GM23338 (cell line): ENCODE data around the gene XXYLT1. TPM values are rescaled to one million over a fixed set of nuclear protein-coding genes. Genes with fewer than 3 reads are reported as not detected.

Experiments used
- ATAC-seq: fragments of 200-7000 bp; cut with Tn5 transposase; 3 replicates; pipeline ENCODE4 v1.9.1; 2020
- DNase-seq: peaks from one replicate; pipeline ENCODE4 v3.0.0-alpha.2; 2015; ENCODE audit warnings: low spot score
- H2AFZ ChIP-seq: fragments of 200-600 bp; sonication (generic); 2 replicates; pipeline ENCODE4 v1.8.0; 2016; ENCODE audit warnings: antibody characterized with exemption, mild to moderate bottlenecking, moderate library complexity
- H3F3A ChIP-seq: fragments of 200-600 bp; sonication (generic); replicated peaks from 2 replicates; pipeline ENCODE4 v1.8.0; 2017; ENCODE audit warnings: antibody characterized with exemption, mixed run types, low read depth
- H3K27ac ChIP-seq: fragments of 200-600 bp; sonication (generic); 2 replicates; pipeline ENCODE4 v1.6.1; 2016; ENCODE audit warnings: low read depth
- H3K27me3 ChIP-seq: fragments of 200-600 bp; sonication (generic); 2 replicates; pipeline ENCODE4 v1.8.0; 2016; ENCODE audit warnings: mild to moderate bottlenecking, mixed run types, moderate library complexity; ENCODE audit not compliant: insufficient read depth
- H3K36me3 ChIP-seq: fragments of 200-600 bp; sonication (generic); 2 replicates; pipeline ENCODE4 v1.8.0; 2016; ENCODE audit warnings: mild to moderate bottlenecking; ENCODE audit not compliant: insufficient read depth
- H3K4me1 ChIP-seq: fragments of 200-600 bp; sonication (generic); 2 replicates; pipeline ENCODE4 v1.8.0; 2016; ENCODE audit warnings: mild to moderate bottlenecking, moderate library complexity; ENCODE audit not compliant: insufficient read depth
- H3K4me2 ChIP-seq: fragments of 200-600 bp; sonication (generic); 2 replicates; pipeline ENCODE4 v1.7.1; 2017; ENCODE audit warnings: mixed run types
- H3K4me3 ChIP-seq: fragments of 200-600 bp; sonication (generic); 2 replicates; pipeline ENCODE4 v1.6.1; 2016; ENCODE audit warnings: mixed run types
- H3K79me2 ChIP-seq: fragments of 200-600 bp; sonication (generic); replicated peaks from 2 replicates; pipeline ENCODE4 v1.8.0; 2017; ENCODE audit warnings: mild to moderate bottlenecking; ENCODE audit not compliant: insufficient read depth
- H3K9me2 ChIP-seq: fragments of 200-600 bp; sonication (generic); 2 replicates; pipeline ENCODE4 v1.8.0; 2017; ENCODE audit not compliant: insufficient read depth
- H4K20me1 ChIP-seq: fragments of 200-600 bp; sonication (generic); replicated peaks from 2 replicates; pipeline ENCODE4 v1.8.0; 2017; ENCODE audit warnings: mild to moderate bottlenecking; ENCODE audit not compliant: insufficient read depth
- H3K27ac Mint-ChIP-seq: 2 replicates; pipeline ENCODE4 v1.8.0; 2020; ENCODE audit warnings: inconsistent platforms, mild to moderate bottlenecking, moderate library complexity, mixed read lengths
- H3K27me3 Mint-ChIP-seq: 3 replicates; pipeline ENCODE4 v1.8.0; 2022; ENCODE audit warnings: low read depth, mild to moderate bottlenecking, moderate library complexity, mixed read lengths, inconsistent platforms; ENCODE audit not compliant: insufficient read depth, poor library complexity
- H3K36me3 Mint-ChIP-seq: 3 replicates; pipeline ENCODE4 v1.8.0; 2021; ENCODE audit warnings: low read depth, mild to moderate bottlenecking, inconsistent platforms, moderate library complexity, mixed read lengths
- H3K4me1 Mint-ChIP-seq: 3 replicates; pipeline ENCODE4 v1.8.0; 2020; ENCODE audit warnings: mild to moderate bottlenecking, inconsistent platforms, mixed read lengths
- H3K4me3 Mint-ChIP-seq: 3 replicates; pipeline ENCODE4 v1.8.0; 2021; ENCODE audit warnings: moderate library complexity, mild to moderate bottlenecking, inconsistent platforms, mixed read lengths
- H3K9me3 Mint-ChIP-seq: 3 replicates; pipeline ENCODE4 v1.8.0; 2020; ENCODE audit warnings: moderate library complexity, mild to moderate bottlenecking, inconsistent platforms, mixed read lengths
- CREB1 ChIP-seq: fragments of 250-450 bp; sonication (Bioruptor Pico); IDR thresholded peaks from 2 replicates; pipeline ENCODE4 v1.5.0; 2020; ENCODE audit warnings: low read depth, mild to moderate bottlenecking, moderate library complexity
- EZH2 ChIP-seq: fragments of 200-600 bp; sonication (generic); IDR thresholded peaks from one replicate; pipeline ENCODE4 v1.8.0; 2017; ENCODE audit warnings: antibody characterized with exemption, mild to moderate bottlenecking, low read depth; ENCODE audit not compliant: unreplicated experiment
- JUNB ChIP-seq: IDR thresholded peaks from one replicate; pipeline ENCODE4 v1.6.1; 2016; ENCODE audit warnings: antibody characterized with exemption; ENCODE audit not compliant: unreplicated experiment
- POLR2AphosphoS5 ChIP-seq: IDR thresholded peaks from 2 replicates; pipeline ENCODE4 v1.6.1; 2016; ENCODE audit warnings: antibody characterized with exemption, low read depth
- STAT1 ChIP-seq: IDR thresholded peaks from one replicate; pipeline ENCODE4 v1.6.1; 2016; ENCODE audit warnings: antibody characterized with exemption; ENCODE audit not compliant: unreplicated experiment
- ZNF331 ChIP-seq: fragments of 250-450 bp; sonication (Bioruptor Pico); IDR thresholded peaks from 2 replicates; pipeline ENCODE4 v1.5.0; 2020; ENCODE audit warnings: low read depth, mild to moderate bottlenecking, moderate library complexity
- polyA plus RNA-seq: library from polyadenylated mRNA; unstranded; fragments of >200 nt; fragmentation: Nextera tagmentation; extraction: Ambion mirVana; gene quantifications from 2 replicates; pipeline ENCODE4 v1.2.1, GENCODE V29; 2016
- total RNA-seq: library from RNA; depleted of rRNA; stranded (reverse); fragments of >200 nt; shearing (Covaris generic); gene quantifications from 2 replicates; pipeline ENCODE4 v1.2.3, GENCODE V29; 2014
- TF ChIP-seq, protein P1 (sequence below): fragments of 250-450 bp; sonication (Bioruptor Pico); IDR thresholded peaks from 2 replicates; pipeline ENCODE4 v1.5.0; 2020; ENCODE audit warnings: mild to moderate bottlenecking, moderate library complexity
- TF ChIP-seq, protein P2 (sequence below): IDR thresholded peaks from 2 replicates; pipeline ENCODE4 v1.6.1; 2016; ENCODE audit warnings: antibody characterized with exemption
- TF ChIP-seq, protein P3 (sequence below): IDR thresholded peaks from one replicate; pipeline ENCODE4 v1.6.1; 2018; ENCODE audit warnings: antibody characterized with exemption; ENCODE audit not compliant: unreplicated experiment
- TF ChIP-seq, protein P4 (sequence below), 2 experiments: fragments of 200-600 bp in 1 of 2; sonication (generic) in 1 of 2; conservative IDR thresholded peaks; 2 replicates each; pipeline versions ENCODE4 v1.5.1 to v1.6.1; 2016 to 2017; ENCODE audit warnings: antibody characterized with exemption in 2 of 2, low read depth in 2 of 2, mild to moderate bottlenecking in 2 of 2, moderate library complexity in 1 of 2

XXYLT1 gene
- total and polyA plus RNA-seq, 2 experiments from 2014 or later = 13.5 to 34.8 TPM

GRCh38 chr3:195165790-195166189 is 105.2 kb downstream of the XXYLT1 start (continued):
- TF ChIP-seq, protein P1, sequence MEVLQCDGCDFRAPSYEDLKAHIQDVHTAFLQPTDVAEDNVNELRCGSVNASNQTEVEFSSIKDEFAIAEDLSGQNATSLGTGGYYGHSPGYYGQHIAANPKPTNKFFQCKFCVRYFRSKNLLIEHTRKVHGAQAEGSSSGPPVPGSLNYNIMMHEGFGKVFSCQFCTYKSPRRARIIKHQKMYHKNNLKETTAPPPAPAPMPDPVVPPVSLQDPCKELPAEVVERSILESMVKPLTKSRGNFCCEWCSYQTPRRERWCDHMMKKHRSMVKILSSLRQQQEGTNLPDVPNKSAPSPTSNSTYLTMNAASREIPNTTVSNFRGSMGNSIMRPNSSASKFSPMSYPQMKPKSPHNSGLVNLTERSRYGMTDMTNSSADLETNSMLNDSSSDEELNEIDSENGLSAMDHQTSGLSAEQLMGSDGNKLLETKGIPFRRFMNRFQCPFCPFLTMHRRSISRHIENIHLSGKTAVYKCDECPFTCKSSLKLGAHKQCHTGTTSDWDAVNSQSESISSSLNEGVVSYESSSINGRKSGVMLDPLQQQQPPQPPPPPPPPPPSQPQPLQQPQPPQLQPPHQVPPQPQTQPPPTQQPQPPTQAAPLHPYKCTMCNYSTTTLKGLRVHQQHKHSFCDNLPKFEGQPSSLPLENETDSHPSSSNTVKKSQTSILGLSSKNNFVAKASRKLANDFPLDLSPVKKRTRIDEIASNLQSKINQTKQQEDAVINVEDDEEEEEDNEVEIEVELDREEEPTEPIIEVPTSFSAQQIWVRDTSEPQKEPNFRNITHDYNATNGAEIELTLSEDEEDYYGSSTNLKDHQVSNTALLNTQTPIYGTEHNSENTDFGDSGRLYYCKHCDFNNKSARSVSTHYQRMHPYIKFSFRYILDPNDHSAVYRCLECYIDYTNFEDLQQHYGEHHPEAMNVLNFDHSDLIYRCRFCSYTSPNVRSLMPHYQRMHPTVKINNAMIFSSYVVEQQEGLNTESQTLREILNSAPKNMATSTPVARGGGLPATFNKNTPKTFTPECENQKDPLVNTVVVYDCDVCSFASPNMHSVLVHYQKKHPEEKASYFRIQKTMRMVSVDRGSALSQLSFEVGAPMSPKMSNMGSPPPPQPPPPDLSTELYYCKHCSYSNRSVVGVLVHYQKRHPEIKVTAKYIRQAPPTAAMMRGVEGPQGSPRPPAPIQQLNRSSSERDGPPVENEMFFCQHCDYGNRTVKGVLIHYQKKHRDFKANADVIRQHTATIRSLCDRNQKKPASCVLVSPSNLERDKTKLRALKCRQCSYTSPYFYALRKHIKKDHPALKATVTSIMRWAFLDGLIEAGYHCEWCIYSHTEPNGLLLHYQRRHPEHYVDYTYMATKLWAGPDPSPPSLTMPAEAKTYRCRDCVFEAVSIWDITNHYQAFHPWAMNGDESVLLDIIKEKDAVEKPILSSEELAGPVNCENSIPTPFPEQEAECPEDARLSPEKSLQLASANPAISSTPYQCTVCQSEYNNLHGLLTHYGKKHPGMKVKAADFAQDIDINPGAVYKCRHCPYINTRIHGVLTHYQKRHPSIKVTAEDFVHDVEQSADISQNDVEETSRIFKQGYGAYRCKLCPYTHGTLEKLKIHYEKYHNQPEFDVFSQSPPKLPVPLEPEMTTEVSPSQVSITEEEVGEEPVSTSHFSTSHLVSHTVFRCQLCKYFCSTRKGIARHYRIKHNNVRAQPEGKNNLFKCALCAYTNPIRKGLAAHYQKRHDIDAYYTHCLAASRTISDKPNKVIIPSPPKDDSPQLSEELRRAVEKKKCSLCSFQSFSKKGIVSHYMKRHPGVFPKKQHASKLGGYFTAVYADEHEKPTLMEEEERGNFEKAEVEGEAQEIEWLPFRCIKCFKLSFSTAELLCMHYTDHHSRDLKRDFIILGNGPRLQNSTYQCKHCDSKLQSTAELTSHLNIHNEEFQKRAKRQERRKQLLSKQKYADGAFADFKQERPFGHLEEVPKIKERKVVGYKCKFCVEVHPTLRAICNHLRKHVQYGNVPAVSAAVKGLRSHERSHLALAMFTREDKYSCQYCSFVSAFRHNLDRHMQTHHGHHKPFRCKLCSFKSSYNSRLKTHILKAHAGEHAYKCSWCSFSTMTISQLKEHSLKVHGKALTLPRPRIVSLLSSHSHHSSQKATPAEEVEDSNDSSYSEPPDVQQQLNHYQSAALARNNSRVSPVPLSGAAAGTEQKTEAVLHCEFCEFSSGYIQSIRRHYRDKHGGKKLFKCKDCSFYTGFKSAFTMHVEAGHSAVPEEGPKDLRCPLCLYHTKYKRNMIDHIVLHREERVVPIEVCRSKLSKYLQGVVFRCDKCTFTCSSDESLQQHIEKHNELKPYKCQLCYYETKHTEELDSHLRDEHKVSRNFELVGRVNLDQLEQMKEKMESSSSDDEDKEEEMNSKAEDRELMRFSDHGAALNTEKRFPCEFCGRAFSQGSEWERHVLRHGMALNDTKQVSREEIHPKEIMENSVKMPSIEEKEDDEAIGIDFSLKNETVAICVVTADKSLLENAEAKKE (CRISPR knock-in tag) = no peak
- TF ChIP-seq, protein P2, sequence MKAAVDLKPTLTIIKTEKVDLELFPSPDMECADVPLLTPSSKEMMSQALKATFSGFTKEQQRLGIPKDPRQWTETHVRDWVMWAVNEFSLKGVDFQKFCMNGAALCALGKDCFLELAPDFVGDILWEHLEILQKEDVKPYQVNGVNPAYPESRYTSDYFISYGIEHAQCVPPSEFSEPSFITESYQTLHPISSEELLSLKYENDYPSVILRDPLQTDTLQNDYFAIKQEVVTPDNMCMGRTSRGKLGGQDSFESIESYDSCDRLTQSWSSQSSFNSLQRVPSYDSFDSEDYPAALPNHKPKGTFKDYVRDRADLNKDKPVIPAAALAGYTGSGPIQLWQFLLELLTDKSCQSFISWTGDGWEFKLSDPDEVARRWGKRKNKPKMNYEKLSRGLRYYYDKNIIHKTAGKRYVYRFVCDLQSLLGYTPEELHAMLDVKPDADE = no peak

- no peak overlapping the region for H2AFZ ChIP-seq
These were observed 105.7 kb downstream of the XXYLT1 start for GRCh38 chr3:195165265-195165609.

More at GRCh38 chr3:195165265-195165609, 105.7 kb downstream of the XXYLT1 start:
- no peaks in the 10 kb centered on the region for H3K9me2 ChIP-seq
- TF ChIP-seq, protein P3, sequence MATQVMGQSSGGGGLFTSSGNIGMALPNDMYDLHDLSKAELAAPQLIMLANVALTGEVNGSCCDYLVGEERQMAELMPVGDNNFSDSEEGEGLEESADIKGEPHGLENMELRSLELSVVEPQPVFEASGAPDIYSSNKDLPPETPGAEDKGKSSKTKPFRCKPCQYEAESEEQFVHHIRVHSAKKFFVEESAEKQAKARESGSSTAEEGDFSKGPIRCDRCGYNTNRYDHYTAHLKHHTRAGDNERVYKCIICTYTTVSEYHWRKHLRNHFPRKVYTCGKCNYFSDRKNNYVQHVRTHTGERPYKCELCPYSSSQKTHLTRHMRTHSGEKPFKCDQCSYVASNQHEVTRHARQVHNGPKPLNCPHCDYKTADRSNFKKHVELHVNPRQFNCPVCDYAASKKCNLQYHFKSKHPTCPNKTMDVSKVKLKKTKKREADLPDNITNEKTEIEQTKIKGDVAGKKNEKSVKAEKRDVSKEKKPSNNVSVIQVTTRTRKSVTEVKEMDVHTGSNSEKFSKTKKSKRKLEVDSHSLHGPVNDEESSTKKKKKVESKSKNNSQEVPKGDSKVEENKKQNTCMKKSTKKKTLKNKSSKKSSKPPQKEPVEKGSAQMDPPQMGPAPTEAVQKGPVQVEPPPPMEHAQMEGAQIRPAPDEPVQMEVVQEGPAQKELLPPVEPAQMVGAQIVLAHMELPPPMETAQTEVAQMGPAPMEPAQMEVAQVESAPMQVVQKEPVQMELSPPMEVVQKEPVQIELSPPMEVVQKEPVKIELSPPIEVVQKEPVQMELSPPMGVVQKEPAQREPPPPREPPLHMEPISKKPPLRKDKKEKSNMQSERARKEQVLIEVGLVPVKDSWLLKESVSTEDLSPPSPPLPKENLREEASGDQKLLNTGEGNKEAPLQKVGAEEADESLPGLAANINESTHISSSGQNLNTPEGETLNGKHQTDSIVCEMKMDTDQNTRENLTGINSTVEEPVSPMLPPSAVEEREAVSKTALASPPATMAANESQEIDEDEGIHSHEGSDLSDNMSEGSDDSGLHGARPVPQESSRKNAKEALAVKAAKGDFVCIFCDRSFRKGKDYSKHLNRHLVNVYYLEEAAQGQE = no peak
- no peak for TF ChIP-seq CREB1
- no peak for TF ChIP-seq ZNF331
- TF ChIP-seq, protein P4, sequence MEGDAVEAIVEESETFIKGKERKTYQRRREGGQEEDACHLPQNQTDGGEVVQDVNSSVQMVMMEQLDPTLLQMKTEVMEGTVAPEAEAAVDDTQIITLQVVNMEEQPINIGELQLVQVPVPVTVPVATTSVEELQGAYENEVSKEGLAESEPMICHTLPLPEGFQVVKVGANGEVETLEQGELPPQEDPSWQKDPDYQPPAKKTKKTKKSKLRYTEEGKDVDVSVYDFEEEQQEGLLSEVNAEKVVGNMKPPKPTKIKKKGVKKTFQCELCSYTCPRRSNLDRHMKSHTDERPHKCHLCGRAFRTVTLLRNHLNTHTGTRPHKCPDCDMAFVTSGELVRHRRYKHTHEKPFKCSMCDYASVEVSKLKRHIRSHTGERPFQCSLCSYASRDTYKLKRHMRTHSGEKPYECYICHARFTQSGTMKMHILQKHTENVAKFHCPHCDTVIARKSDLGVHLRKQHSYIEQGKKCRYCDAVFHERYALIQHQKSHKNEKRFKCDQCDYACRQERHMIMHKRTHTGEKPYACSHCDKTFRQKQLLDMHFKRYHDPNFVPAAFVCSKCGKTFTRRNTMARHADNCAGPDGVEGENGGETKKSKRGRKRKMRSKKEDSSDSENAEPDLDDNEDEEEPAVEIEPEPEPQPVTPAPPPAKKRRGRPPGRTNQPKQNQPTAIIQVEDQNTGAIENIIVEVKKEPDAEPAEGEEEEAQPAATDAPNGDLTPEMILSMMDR (conservative IDR thresholded peaks at IDR 0.05; ENCODE audit: low read depth in 2 of 2) = no peak
- no peak for TF ChIP-seq STAT1
- TF ChIP-seq EZH2 = no peak
- no peak for TF ChIP-seq POLR2AphosphoS5
- TF ChIP-seq JUNB = no peak
- TF ChIP-seq, protein P2 = no peak
- Mint-ChIP-seq H3K9me3 (no peaks in the 10 kb centered on the region), H3K4me1 (peaks cover 8% of the 10 kb centered on the region), H3K27ac (peak overlapping the region; percentile 40; the same call in 1 of the 2 replicates), H3K27me3 (peaks cover 6% of the 10 kb centered on the region), H3K4me3 (no peak overlapping the region), H3K36me3 (no peaks in the 10 kb centered on the region; the same call in 2 of the 3 replicates)
- H3K4me2 ChIP-seq = no peak overlapping the region
- no peaks in the 10 kb centered on the region for H3K36me3 ChIP-seq
- ATAC-seq (no peak), DNase-seq (no peak)
- no peaks in the 10 kb centered on the region for H3K4me1 ChIP-seq
- no peak overlapping the region for H3K4me3 ChIP-seq
- H3K79me2 ChIP-seq = peaks cover 5% of the 10 kb centered on the region; the same call in 1 of the 2 replicates
- H4K20me1 ChIP-seq = no peaks in the 10 kb centered on the region
- H3K27ac ChIP-seq = no peak overlapping the region
- no peaks in the 10 kb centered on the region for H3F3A ChIP-seq
- H3K27me3 ChIP-seq = no peaks in the 10 kb centered on the region
